OCI-LY1 (cell line): ENCODE measurements around the gene IVD.

Source experiments
- EZH2 ChIP-seq: fragments of 200-600 bp; sonication (generic), shearing (Covaris generic); IDR thresholded peaks from 2 replicates; pipeline ENCODE4 v1.8.0; 2017; ENCODE audit warnings: borderline replicate concordance, mixed run types, mild to moderate bottlenecking, antibody characterized with exemption, low read length, moderate library complexity, mixed read lengths
- TF ChIP-seq, protein P1 (sequence below): fragments of 200-600 bp; sonication (generic), shearing (Covaris generic); IDR thresholded peaks from 2 replicates; pipeline ENCODE4 v1.5.1; 2017; ENCODE audit warnings: mild to moderate bottlenecking, antibody characterized with exemption, low read length, moderate library complexity, mixed read lengths

DNA sequence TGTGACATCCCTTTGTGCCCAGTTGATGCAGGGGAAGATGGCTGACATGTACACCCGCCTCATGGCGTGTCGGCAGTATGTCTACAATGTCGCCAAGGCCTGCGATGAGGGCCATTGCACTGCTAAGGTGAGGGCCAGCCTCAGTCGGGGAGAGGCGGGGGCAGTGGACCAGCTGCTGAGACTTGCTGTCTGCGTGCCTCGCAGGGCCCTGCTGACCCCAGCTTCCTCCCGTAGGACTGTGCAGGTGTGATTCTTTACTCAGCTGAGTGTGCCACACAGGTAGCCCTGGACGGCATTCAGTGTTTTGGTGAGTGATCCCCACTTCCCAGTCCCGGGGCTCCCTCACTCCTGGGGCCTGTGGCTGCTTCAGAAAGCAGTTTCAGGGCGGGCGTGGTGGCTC lies 10.5 kb downstream of the IVD start:
- TF ChIP-seq, protein P1, sequence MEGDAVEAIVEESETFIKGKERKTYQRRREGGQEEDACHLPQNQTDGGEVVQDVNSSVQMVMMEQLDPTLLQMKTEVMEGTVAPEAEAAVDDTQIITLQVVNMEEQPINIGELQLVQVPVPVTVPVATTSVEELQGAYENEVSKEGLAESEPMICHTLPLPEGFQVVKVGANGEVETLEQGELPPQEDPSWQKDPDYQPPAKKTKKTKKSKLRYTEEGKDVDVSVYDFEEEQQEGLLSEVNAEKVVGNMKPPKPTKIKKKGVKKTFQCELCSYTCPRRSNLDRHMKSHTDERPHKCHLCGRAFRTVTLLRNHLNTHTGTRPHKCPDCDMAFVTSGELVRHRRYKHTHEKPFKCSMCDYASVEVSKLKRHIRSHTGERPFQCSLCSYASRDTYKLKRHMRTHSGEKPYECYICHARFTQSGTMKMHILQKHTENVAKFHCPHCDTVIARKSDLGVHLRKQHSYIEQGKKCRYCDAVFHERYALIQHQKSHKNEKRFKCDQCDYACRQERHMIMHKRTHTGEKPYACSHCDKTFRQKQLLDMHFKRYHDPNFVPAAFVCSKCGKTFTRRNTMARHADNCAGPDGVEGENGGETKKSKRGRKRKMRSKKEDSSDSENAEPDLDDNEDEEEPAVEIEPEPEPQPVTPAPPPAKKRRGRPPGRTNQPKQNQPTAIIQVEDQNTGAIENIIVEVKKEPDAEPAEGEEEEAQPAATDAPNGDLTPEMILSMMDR = no peak
- no peak for TF ChIP-seq EZH2
